NCI-H345 treated with DMSO at 0.1 percent for 48 hours (cell line): ENCODE results near the gene DEGS2.
A peak's percentile ranks its signal among the peaks of the same experiment; 100 is the strongest.

Source experiments
- DNase-seq: peaks from one replicate; lab custom pipeline; 2025; ENCODE audit not compliant: unreplicated experiment; lab: John Stamatoyannopoulos, UW

Gene DEGS2

GRCh38 chr14:100116134-100116533 is 43.3 kb downstream of the DEGS2 start:
- DNase-seq, result no peak

GRCh38 chr14:100115726-100116125 is 43.7 kb downstream of the DEGS2 start:
- no peak for DNase-seq

GRCh38 chr14:100115236-100115635 is 44.2 kb downstream of the DEGS2 start:
- DNase-seq, result no peak

GRCh38 chr14:100114109-100114765 is 45.2 kb downstream of the DEGS2 start:
- no peak for DNase-seq

- DNase-seq, result no peak
Measured at GRCh38 chr14:100111931-100112704, 47.3 kb downstream of the DEGS2 start.

GRCh38 chr14:100110816-100111215 is 48.6 kb downstream of the DEGS2 start:
- DNase-seq, result no peak

GRCh38 chr14:100109594-100109955 is 49.9 kb downstream of the DEGS2 start:
- DNase-seq, result no peak

- DNase-seq, result no peak
Measured at GRCh38 chr14:100108840-100109593, 50.4 kb downstream of the DEGS2 start.

- DNase-seq, result peak; percentile 41
Measured at GRCh38 chr14:100108042-100108825, 51.2 kb downstream of the DEGS2 start.

GRCh38 chr14:100107236-100107635 is 52.2 kb downstream of the DEGS2 start:
- DNase-seq, result no peak

- no peak for DNase-seq
Measured at GRCh38 chr14:100106250-100107112, 53.0 kb downstream of the DEGS2 start.

GRCh38 chr14:100105357-100106169 is 53.9 kb downstream of the DEGS2 start:
- DNase-seq, result no peak

- no peak for DNase-seq
Measured at GRCh38 chr14:100104523-100105300, 54.7 kb downstream of the DEGS2 start.

- DNase-seq, result no peak
Measured at GRCh38 chr14:100104006-100104352, 55.5 kb downstream of the DEGS2 start.

GRCh38 chr14:100103250-100104005 is 56.0 kb downstream of the DEGS2 start:
- DNase-seq, result no peak

GRCh38 chr14:100102156-100102785 is 57.2 kb downstream of the DEGS2 start:
- DNase-seq, result no peak

GRCh38 chr14:100100032-100100703 is 59.3 kb downstream of the DEGS2 start:
- no peak for DNase-seq
